Testis (tissue), 2 donors: Measurements from ENCODE around the gene KDM6B.

Source experiments
- POLR2A ChIP-seq: fragments of 450-650 bp; IDR thresholded peaks from one replicate; pipeline ENCODE4 v1.6.1; 2017; ENCODE audit warnings: antibody characterized with exemption, mild to moderate bottlenecking, moderate library complexity
- TF ChIP-seq, protein P1 (sequence below), 3 experiments: fragments of 450-650 bp in 2 of 3; fragments of 200-600 bp in 1 of 3; sonication (generic) in 1 of 3; IDR thresholded peaks; one replicate each; pipeline ENCODE4 v1.5.1; 2016 to 2019; ENCODE audit warnings: antibody characterized with exemption in 3 of 3, mild to moderate bottlenecking in 2 of 3, moderate library complexity in 1 of 3

DNA sequence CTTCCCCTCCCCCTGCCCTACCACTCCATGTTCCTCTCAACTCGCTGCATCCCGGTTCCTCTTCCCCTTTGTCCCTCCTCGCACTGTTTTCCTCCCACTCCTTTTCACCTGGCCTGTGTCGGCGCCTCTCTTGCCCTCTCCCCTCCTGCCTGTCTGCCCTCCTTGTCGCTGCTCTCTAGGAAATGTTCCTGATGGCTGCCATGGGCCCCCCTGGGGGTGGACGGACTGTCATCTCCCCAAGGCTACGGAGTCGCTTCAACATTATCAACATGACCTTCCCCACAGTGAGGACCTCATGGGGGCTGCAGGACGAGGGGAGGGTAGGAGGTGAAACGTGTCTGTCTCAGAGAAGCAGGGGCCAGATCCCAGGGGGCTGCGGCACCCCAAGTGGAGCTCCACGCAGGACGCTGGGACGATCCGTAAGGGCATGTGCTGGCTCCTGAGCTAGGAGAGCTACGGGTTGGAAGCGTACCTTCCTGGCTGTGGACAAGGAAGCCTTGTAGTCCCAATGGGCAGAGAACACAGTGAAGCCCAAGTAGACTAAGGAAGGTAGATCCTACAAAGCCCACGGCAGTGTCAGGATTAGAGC is 39.8 kb upstream of the KDM6B start:
- TF ChIP-seq, protein P1, sequence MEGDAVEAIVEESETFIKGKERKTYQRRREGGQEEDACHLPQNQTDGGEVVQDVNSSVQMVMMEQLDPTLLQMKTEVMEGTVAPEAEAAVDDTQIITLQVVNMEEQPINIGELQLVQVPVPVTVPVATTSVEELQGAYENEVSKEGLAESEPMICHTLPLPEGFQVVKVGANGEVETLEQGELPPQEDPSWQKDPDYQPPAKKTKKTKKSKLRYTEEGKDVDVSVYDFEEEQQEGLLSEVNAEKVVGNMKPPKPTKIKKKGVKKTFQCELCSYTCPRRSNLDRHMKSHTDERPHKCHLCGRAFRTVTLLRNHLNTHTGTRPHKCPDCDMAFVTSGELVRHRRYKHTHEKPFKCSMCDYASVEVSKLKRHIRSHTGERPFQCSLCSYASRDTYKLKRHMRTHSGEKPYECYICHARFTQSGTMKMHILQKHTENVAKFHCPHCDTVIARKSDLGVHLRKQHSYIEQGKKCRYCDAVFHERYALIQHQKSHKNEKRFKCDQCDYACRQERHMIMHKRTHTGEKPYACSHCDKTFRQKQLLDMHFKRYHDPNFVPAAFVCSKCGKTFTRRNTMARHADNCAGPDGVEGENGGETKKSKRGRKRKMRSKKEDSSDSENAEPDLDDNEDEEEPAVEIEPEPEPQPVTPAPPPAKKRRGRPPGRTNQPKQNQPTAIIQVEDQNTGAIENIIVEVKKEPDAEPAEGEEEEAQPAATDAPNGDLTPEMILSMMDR (IDR thresholded peaks at IDR 0.05): no peak
- no peak for TF ChIP-seq POLR2A
